ENCODE data around the gene AMY1C.
"Not testable (repeated sequence)": the region's sequence is repeated elsewhere in the genome, so short reads cannot be mapped to it uniquely, and the experiment has no call there.

AMY1C gene

GRCh38 chr1:103749598-103749997 lies at the start of gene AMY1C:
Gene AMY1C, plus strand, starts transcription at chr1:103749898. Its CDS starts 572 bp downstream, at chr1:103750470.
- not testable (repeated sequence) for DNase-seq

- DNase-seq, result not testable (repeated sequence)
Observed at GRCh38 chr1:103700669-103701068, 49.0 kb upstream of the AMY1C start.

GRCh38 chr1:103701256-103701655 lies 48.4 kb upstream of the AMY1C start:
- not testable (repeated sequence) for DNase-seq

- not testable (repeated sequence) for DNase-seq
Observed at GRCh38 chr1:103707670-103708069, 42.0 kb upstream of the AMY1C start.

GRCh38 chr1:103710381-103710780 lies 39.3 kb upstream of the AMY1C start:
- DNase-seq, result not testable (repeated sequence)

- peak; percentile 0 for DNase-seq
Observed at GRCh38 chr1:103717404-103717803, 32.3 kb upstream of the AMY1C start.

- not testable (repeated sequence) for DNase-seq
Observed at GRCh38 chr1:103721473-103721872, 28.2 kb upstream of the AMY1C start.

- DNase-seq, result not testable (repeated sequence)
Observed at GRCh38 chr1:103735334-103735733, 14.4 kb upstream of the AMY1C start.

- not testable (repeated sequence) for DNase-seq
Observed at GRCh38 chr1:103738031-103738430, 11.7 kb upstream of the AMY1C start.

GRCh38 chr1:103744449-103744848 lies 5.2 kb upstream of the AMY1C start:
- DNase-seq, result not testable (repeated sequence)

GRCh38 chr1:103745040-103745439 lies 4.7 kb upstream of the AMY1C start:
- not testable (repeated sequence) for DNase-seq

GRCh38 chr1:103748273-103748672 lies 1.4 kb upstream of the AMY1C start:
- not testable (repeated sequence) for DNase-seq

GRCh38 chr1:103761896-103762295 lies 12.2 kb downstream of the AMY1C start:
- DNase-seq, result no peak

- no peak for DNase-seq
Observed at GRCh38 chr1:103779932-103780331, 30.2 kb downstream of the AMY1C start.

- DNase-seq, result no peak
Observed at GRCh38 chr1:103783944-103784377, 34.3 kb downstream of the AMY1C start.

- DNase-seq, result no peak
Observed at GRCh38 chr1:103788377-103788776, 38.7 kb downstream of the AMY1C start.

- no peak for DNase-seq
Observed at GRCh38 chr1:103790172-103790571, 40.5 kb downstream of the AMY1C start.

Measured in activated gamma-delta T cell treated with Interleukin-2 at 50 U/mL for 16 hours (primary cell).